Hepatocyte (in vitro differentiated cells): ENCODE data around the gene BBIP1. TPM values are rescaled to one million over a fixed set of nuclear protein-coding genes. Genes with fewer than 3 reads are reported as not detected.

Experiments
- DNase-seq: peaks from one replicate; pipeline ENCODE4 v3.0.0-alpha.2; 2016; ENCODE audit warnings: low spot score
- H2AFZ ChIP-seq: fragments of 200-600 bp; sonication (generic); 2 replicates; pipeline ENCODE4 v1.6.0; 2016; ENCODE audit warnings: antibody characterized with exemption, mild to moderate bottlenecking
- H3K27ac ChIP-seq: fragments of 200-600 bp; sonication (generic); 2 replicates; pipeline ENCODE4 v1.5.1; 2016; ENCODE audit warnings: mild to moderate bottlenecking
- H3K27me3 ChIP-seq: fragments of 200-600 bp; sonication (generic); 2 replicates; pipeline ENCODE4 v1.6.1; 2016
- H3K36me3 ChIP-seq: fragments of 200-600 bp; sonication (generic); replicated peaks from 2 replicates; pipeline ENCODE4 v1.5.1; 2016; ENCODE audit warnings: low read depth; ENCODE audit not compliant: insufficient read depth
- H3K4me1 ChIP-seq: fragments of 200-600 bp; sonication (generic); 2 replicates; pipeline ENCODE4 v1.5.1; 2016; ENCODE audit warnings: mild to moderate bottlenecking, moderate library complexity; ENCODE audit not compliant: insufficient read depth
- H3K4me2 ChIP-seq: fragments of 200-600 bp; sonication (generic); 2 replicates; pipeline ENCODE4 v1.6.0; 2016
- H3K4me3 ChIP-seq: fragments of 200-600 bp; sonication (generic); 2 replicates; pipeline ENCODE4 v1.5.1; 2016; ENCODE audit warnings: mild to moderate bottlenecking
- H3K79me2 ChIP-seq: fragments of 200-600 bp; sonication (generic); 2 replicates; pipeline ENCODE4 v1.6.0; 2017; ENCODE audit warnings: mild to moderate bottlenecking
- H3K9me2 ChIP-seq: fragments of 200-600 bp; sonication (generic); replicated peaks from 2 replicates; pipeline ENCODE4 v1.6.0; 2017; ENCODE audit warnings: mild to moderate bottlenecking; ENCODE audit not compliant: insufficient read depth
- H3K9me3 ChIP-seq: fragments of 200-600 bp; sonication (generic); 2 replicates; pipeline ENCODE4 v1.5.1; 2016; ENCODE audit warnings: low read depth, mild to moderate bottlenecking
- H4K20me1 ChIP-seq: fragments of 200-600 bp; sonication (generic); 2 replicates; pipeline ENCODE4 v1.6.0; 2016; ENCODE audit warnings: mild to moderate bottlenecking; ENCODE audit not compliant: insufficient read depth, poor library complexity, severe bottlenecking
- EZH2 ChIP-seq: fragments of 200-600 bp; sonication (generic); IDR thresholded peaks from 2 replicates; pipeline ENCODE4 v1.6.1; 2016; ENCODE audit warnings: antibody characterized with exemption, mild to moderate bottlenecking, borderline replicate concordance
- EZH2phosphoT487 ChIP-seq: fragments of 200-600 bp; sonication (generic); IDR thresholded peaks from one replicate; pipeline ENCODE4 v1.6.1; 2018; ENCODE audit warnings: antibody characterized with exemption, mild to moderate bottlenecking, low read depth, moderate library complexity; ENCODE audit not compliant: unreplicated experiment, severe bottlenecking
- WGBS: methylation state at CpG from one replicate; pipeline ENCODE4 v1.1.6; 2016; ENCODE audit warnings: low lambda C conversion rate; ENCODE audit errors: missing lambda C conversion rate; 5-methylcytosine and 5-hydroxymethylcytosine counted together
- polyA plus RNA-seq: library from polyadenylated mRNA; unstranded; fragments of >200 nt; fragmentation: Nextera tagmentation; extraction: Ambion mirVana; gene quantifications from 2 replicates; pipeline ENCODE4 v1.2.1, GENCODE V29; 2016
- total RNA-seq: library from RNA; depleted of rRNA; stranded (reverse); fragments of >200 nt; gene quantifications from 2 replicates; pipeline ENCODE4 v1.2.3, GENCODE V29; 2014
- TF ChIP-seq, protein P1 (sequence below): fragments of 200-600 bp; sonication (generic); IDR thresholded peaks from 2 replicates; pipeline ENCODE4 v1.5.1; 2016; ENCODE audit warnings: antibody characterized with exemption, mild to moderate bottlenecking; ENCODE audit not compliant: poor library complexity

Gene BBIP1
- total and polyA plus RNA-seq, 2 experiments from 2014 or later, result 21.5 to 47.9 TPM

DNA sequence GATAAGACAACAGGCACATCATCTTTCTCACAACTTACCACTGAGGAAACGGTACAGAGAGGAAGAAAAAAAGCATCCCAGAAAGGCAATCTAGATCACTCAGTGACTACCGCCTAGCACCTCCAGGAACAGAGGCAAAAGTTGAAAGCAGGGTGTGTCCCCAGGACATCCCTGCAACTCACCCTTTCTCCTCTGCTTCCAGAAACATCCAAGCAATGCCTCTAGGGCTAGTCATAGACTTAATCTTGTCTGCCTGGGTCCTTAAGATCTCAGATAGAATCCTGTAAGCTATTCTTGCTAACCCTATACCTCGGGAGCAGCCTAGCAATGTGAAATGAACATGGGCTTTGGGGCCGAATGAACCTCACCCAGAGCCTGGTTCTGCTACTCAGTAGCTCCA lies 66.0 kb downstream of the BBIP1 start:
- 88% methylated on average over 4 of the region's 4 CpGs for WGBS
- H3K36me3 ChIP-seq, result no peaks in the 10 kb centered on the region
- no peaks in the 10 kb centered on the region for H3K9me3 ChIP-seq
- no peak overlapping the region for H2AFZ ChIP-seq
- H4K20me1 ChIP-seq, result no peaks in the 10 kb centered on the region
- TF ChIP-seq EZH2phosphoT487, result no peak
- H3K4me3 ChIP-seq, result no peak overlapping the region
- peaks cover 45% of the 10 kb centered on the region for H3K4me1 ChIP-seq
- no peaks in the 10 kb centered on the region for H3K79me2 ChIP-seq
- H3K27ac ChIP-seq, result peak overlapping the region; percentile 87
- no peaks in the 10 kb centered on the region for H3K27me3 ChIP-seq
- H3K9me2 ChIP-seq, result no peaks in the 10 kb centered on the region
- peak; percentile 24 for DNase-seq
- H3K4me2 ChIP-seq, result peak overlapping the region; percentile 27

GRCh38 chr10:110852255-110852896 lies 66.6 kb downstream of the BBIP1 start:
- H4K20me1 ChIP-seq, result no peaks in the 10 kb centered on the region
- DNase-seq, result peak; percentile 78
- H3K27ac ChIP-seq, result peak overlapping the region; percentile 87
- 55% methylated on average over 7 of the region's 7 CpGs for WGBS
- H3K79me2 ChIP-seq, result no peaks in the 10 kb centered on the region
- no peak overlapping the region for H3K4me3 ChIP-seq
- H3K27me3 ChIP-seq, result no peaks in the 10 kb centered on the region
- no peaks in the 10 kb centered on the region for H3K9me3 ChIP-seq
- H3K4me1 ChIP-seq, result peaks cover 45% of the 10 kb centered on the region
- peak overlapping the region; percentile 27 for H3K4me2 ChIP-seq
- TF ChIP-seq EZH2phosphoT487 (no peak), EZH2 (no peak)
- TF ChIP-seq, protein P1, sequence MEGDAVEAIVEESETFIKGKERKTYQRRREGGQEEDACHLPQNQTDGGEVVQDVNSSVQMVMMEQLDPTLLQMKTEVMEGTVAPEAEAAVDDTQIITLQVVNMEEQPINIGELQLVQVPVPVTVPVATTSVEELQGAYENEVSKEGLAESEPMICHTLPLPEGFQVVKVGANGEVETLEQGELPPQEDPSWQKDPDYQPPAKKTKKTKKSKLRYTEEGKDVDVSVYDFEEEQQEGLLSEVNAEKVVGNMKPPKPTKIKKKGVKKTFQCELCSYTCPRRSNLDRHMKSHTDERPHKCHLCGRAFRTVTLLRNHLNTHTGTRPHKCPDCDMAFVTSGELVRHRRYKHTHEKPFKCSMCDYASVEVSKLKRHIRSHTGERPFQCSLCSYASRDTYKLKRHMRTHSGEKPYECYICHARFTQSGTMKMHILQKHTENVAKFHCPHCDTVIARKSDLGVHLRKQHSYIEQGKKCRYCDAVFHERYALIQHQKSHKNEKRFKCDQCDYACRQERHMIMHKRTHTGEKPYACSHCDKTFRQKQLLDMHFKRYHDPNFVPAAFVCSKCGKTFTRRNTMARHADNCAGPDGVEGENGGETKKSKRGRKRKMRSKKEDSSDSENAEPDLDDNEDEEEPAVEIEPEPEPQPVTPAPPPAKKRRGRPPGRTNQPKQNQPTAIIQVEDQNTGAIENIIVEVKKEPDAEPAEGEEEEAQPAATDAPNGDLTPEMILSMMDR, result no peak
- H3K36me3 ChIP-seq, result no peaks in the 10 kb centered on the region
- no peak overlapping the region for H2AFZ ChIP-seq
- no peaks in the 10 kb centered on the region for H3K9me2 ChIP-seq

DNA sequence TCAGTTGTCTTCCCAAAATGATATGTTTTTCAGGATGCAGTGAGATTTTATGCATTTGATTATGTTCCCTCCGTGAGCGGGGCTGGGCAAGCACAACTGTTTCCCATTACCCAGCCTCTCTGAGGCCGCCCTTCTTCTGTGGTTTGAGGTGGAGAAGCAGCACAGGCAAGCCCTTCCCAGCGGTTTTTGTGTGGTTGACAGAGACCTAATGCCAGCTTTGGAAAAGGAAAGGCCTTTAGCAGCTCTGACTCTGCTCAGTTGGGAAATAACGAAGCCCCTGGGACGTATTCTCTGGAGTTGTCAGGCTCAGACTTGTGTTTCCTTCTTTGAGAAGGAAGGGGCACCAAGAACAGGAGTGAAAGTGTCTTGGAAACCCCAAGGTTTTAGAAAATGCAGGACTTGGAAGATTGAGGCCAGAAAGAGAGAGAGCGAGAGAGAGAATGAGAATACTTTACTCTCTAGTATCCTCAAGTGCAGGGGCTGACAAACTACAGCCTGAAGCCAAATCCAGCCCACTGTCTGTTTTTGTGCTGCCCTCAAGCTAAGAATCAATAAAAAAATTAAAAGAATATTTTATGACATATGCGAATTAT lies 67.9 kb downstream of the BBIP1 start:
- no peaks in the 10 kb centered on the region for H3K79me2 ChIP-seq
- no peak overlapping the region for H3K4me3 ChIP-seq
- TF ChIP-seq EZH2, result no peak
- TF ChIP-seq, protein P1, result no peak
- no peak for TF ChIP-seq EZH2phosphoT487
- H3K9me3 ChIP-seq, result no peaks in the 10 kb centered on the region
- H4K20me1 ChIP-seq, result no peaks in the 10 kb centered on the region
- DNase-seq, result peak; percentile 8
- no peaks in the 10 kb centered on the region for H3K36me3 ChIP-seq
- H3K27me3 ChIP-seq, result no peaks in the 10 kb centered on the region
- H3K4me2 ChIP-seq, result peak overlapping the region; percentile 11
- 66% methylated on average over 8 of the region's 8 CpGs for WGBS
- peak overlapping the region; percentile 63 for H3K27ac ChIP-seq
- H3K9me2 ChIP-seq, result no peaks in the 10 kb centered on the region
- H3K4me1 ChIP-seq, result peaks cover 54% of the 10 kb centered on the region
- H2AFZ ChIP-seq, result peak overlapping the region; percentile 5

DNA sequence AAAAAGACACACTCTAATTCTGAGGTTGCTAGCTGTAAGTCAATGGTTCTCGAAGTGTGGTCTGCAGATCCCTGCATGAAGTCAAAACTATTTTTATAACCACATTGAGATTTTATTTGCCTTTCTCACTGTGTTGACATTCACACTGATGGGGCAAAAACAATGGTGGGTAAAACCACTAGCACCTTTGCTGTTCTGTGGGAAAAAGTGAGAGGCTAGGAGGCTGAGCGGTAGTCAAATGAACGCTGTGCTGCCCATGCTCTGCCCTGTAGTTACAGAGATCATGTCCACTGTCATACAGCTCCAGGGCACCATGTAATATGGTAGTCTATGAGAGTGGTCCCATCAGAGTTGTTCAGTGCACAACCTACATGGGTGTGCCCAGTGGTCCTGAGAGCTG lies 68.9 kb downstream of the BBIP1 start:
- DNase-seq, result no peak
- no peak overlapping the region for H2AFZ ChIP-seq
- H3K79me2 ChIP-seq, result no peaks in the 10 kb centered on the region
- H3K9me3 ChIP-seq, result no peaks in the 10 kb centered on the region
- H3K27ac ChIP-seq, result no peak overlapping the region
- H3K27me3 ChIP-seq, result no peaks in the 10 kb centered on the region
- H3K4me3 ChIP-seq, result no peak overlapping the region
- no peaks in the 10 kb centered on the region for H3K9me2 ChIP-seq
- no peaks in the 10 kb centered on the region for H4K20me1 ChIP-seq
- peaks cover 64% of the 10 kb centered on the region for H3K4me1 ChIP-seq
- 97% methylated on average over 3 of the region's 3 CpGs for WGBS
- TF ChIP-seq, protein P1, result no peak
- TF ChIP-seq EZH2phosphoT487, result no peak
- H3K4me2 ChIP-seq, result no peak overlapping the region
- H3K36me3 ChIP-seq, result no peaks in the 10 kb centered on the region
